Measurements from ENCODE around the gene TNF. TPM values are rescaled to one million over a fixed set of nuclear protein-coding genes. Genes with fewer than 3 reads are reported as not detected.

Gene TNF
- total RNA-seq, 4 donors from 2014 or later, result 1.0 to 6.4 (median 3.3) TPM

- Histone ChIP-seq H3K27ac (no peak overlapping the region), H3K4me3 (no peak overlapping the region), H3K27me3 (peaks cover 3% of the 10 kb centered on the region), H3K9me3 (no peaks in the 10 kb centered on the region), H3K36me3 (no peaks in the 10 kb centered on the region), H3K4me1 (peaks cover 7% of the 10 kb centered on the region)
- TF ChIP-seq POLR2AphosphoS5 (IDR thresholded peaks at IDR 0.05) (no peak), POLR2A (IDR thresholded peaks at IDR 0.05) (no peak), CTCF (IDR thresholded peaks at IDR 0.05) (no peak), EP300 (IDR thresholded peaks at IDR 0.05) (no peak)
- DNase-seq (ENCODE audit: low spot score in 2 of 2), result no peak
- WGBS, result 80% methylated on average over 9 of the region's 9 CpGs
These were observed 1.9 kb upstream of the TNF start for GRCh38 chr6:31573239-31574105.

GRCh38 chr6:31574106-31575061 is 981 bp upstream of the TNF start:
- no peak overlapping the region for H3K27ac ChIP-seq
- H3K36me3 ChIP-seq, result no peaks in the 10 kb centered on the region
- H3K9me3 ChIP-seq, result no peaks in the 10 kb centered on the region
- peaks cover 3% of the 10 kb centered on the region for H3K27me3 ChIP-seq
- H3K4me3 ChIP-seq, result no peak overlapping the region
- TF ChIP-seq CTCF (IDR thresholded peaks at IDR 0.05) (no peak), EP300 (IDR thresholded peaks at IDR 0.05) (no peak), POLR2A (IDR thresholded peaks at IDR 0.05) (no peak)
- peaks cover 7% of the 10 kb centered on the region for H3K4me1 ChIP-seq
- WGBS, result 83% methylated on average over 14 of the region's 14 CpGs
- DNase-seq (ENCODE audit: low spot score in 2 of 2), result no peak

- Histone ChIP-seq H3K4me3 (peak overlapping the region; percentile 39), H3K36me3 (no peaks in the 10 kb centered on the region), H3K27ac (no peak overlapping the region), H3K4me1 (peaks cover 8% of the 10 kb centered on the region), H3K27me3 (peaks cover 3% of the 10 kb centered on the region), H3K9me3 (no peaks in the 10 kb centered on the region)
- DNase-seq (ENCODE audit: low spot score in 2 of 2), result no peak
- WGBS, result 46% methylated on average over 8 of the region's 8 CpGs
- TF ChIP-seq CTCF (IDR thresholded peaks at IDR 0.05) (no peak), POLR2AphosphoS5 (IDR thresholded peaks at IDR 0.05) (no peak), EP300 (IDR thresholded peaks at IDR 0.05) (no peak), POLR2A (IDR thresholded peaks at IDR 0.05) (no peak)
These were observed 754 bp downstream of the TNF start for GRCh38 chr6:31575952-31576685.

- Histone ChIP-seq H3K27me3 (peaks cover 3% of the 10 kb centered on the region), H3K27ac (no peak overlapping the region), H3K36me3 (no peaks in the 10 kb centered on the region), H3K4me1 (peaks cover 17% of the 10 kb centered on the region), H3K9me3 (no peaks in the 10 kb centered on the region), H3K4me3 (no peak overlapping the region)
- no peak for DNase-seq (ENCODE audit: low spot score in 2 of 2)
- WGBS, result 76% methylated on average over 19 of the region's 19 CpGs
- no peak for TF ChIP-seq POLR2A (IDR thresholded peaks at IDR 0.05)
- no peak for TF ChIP-seq EP300 (IDR thresholded peaks at IDR 0.05)
- no peak for TF ChIP-seq POLR2AphosphoS5 (IDR thresholded peaks at IDR 0.05)
- no peak for TF ChIP-seq CTCF (IDR thresholded peaks at IDR 0.05)
These were observed 1.7 kb downstream of the TNF start for GRCh38 chr6:31576897-31577578.
